GM19099 (cell line): Measurements from ENCODE around the gene KCNJ6.

Source experiments
- POLR2A ChIP-seq: IDR thresholded peaks from 3 replicates; pipeline ENCODE4 v1.6.1; 2011; ENCODE audit warnings: low read depth; ENCODE audit not compliant: insufficient read length; ENCODE audit errors: extremely low read depth

The KCNJ6 gene

GRCh38 chr21:37827913-37828312 is 88.3 kb downstream of the KCNJ6 start:
- no peak for TF ChIP-seq POLR2A

DNA sequence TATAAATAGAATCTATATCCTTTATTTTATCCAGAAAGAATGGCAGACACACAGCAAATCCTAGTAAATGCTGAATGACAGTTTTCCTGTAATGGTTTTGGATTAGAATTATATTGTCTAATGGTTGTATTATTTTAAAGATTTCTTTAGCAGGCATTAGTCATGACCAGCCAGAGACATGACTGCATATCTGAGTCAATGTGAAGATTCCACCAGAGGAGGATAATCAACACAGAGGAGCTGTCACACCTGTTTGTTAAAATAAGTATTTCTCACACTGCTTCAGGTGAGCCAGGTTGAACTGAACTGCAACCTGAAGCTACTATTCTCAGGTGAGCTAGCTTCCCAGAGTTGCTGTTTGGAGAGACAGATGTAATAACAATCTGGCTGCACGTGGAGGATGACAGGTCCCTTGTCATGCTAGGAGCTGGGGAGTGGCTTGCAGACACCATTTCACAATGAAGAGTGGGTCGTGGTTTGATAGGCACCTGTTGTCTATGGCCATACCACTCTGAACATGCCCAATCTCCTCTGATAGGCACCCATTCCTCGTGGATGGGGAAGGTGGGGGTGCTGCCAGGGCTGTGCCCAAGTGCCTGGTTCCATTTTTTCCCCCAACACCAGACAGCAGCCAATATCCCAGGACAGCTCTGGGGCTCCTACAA is 94.3 kb downstream of the KCNJ6 start:
- no peak for TF ChIP-seq POLR2A

DNA sequence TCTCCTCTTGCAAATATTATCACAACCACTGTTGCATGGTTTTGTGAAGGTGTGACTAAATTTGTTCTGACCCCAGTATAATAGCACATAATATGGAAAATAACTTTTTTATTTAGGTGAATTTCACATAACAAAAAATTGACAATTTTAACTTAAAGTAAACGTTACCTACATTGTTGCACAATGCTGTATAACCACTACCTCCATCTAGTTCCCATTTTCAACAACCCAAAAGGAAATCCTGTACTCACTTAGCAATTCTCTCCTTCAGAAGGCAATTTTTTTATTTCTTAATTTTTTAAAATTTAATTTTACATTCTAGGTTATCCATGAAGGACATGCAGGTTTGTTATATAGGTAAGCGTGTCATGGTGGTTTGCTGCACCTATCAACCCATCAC is 95.2 kb downstream of the KCNJ6 start:
- TF ChIP-seq POLR2A = no peak

DNA sequence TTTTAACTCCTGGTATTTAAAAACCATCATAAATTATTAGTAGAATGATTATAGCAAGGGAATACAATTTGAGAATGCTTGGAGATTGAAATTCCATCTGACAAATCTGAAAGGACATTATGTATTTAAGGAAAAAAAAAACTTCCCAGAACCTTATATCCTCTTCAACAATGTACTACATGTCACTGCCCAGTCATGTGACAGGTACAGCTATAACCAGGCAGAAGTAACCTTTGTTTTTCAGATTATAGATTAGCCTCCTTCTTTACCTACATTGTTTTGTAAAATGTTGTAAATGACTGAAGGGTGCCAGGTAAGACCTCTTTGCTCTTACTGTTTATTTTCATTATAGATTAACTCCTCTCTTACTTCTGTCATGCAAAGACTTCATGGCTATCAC is 96.9 kb downstream of the KCNJ6 start:
- TF ChIP-seq POLR2A = no peak

- no peak for TF ChIP-seq POLR2A
These were observed 99.0 kb downstream of the KCNJ6 start for GRCh38 chr21:37817242-37817641.

DNA sequence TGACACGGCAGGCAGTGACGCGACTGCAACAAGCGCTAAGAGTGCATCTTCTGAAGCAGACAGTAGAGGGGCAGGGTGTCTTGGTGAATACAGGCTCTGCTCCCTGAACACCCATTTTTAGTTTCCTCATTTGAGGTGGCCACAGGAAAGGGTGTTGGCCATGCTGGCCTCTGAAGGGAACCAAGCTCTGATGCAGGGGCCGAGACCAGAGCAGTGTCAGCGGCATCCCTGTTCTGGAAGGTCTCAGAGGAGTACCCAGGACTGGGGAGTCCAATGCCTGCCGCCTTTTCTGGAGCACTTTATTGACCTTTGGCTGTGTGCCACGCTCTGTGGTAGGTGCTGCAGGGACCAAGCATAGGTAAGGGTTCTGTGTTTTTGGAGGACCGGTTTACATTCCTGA is 100.4 kb downstream of the KCNJ6 start:
- no peak for TF ChIP-seq POLR2A

DNA sequence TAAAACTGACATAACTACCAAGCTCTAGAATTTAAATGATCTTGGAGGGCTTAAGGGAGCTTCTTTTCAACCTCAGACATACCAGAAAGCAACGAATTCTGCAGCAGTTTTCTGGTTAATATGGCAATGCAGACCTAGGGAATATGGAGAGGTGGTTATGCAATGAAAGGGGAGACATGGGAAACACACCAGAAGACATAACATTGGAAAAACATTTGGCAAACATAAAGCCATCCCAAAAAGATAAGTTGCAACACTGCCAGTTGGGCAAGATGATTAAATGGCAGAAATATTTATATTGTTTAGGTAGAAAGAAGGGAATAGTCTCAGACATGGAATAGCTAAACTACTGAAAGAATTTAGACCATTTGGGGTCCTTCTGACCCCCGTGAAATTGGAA is 104.5 kb downstream of the KCNJ6 start:
- TF ChIP-seq POLR2A = no peak

- no peak for TF ChIP-seq POLR2A
These were observed 108.0 kb downstream of the KCNJ6 start for GRCh38 chr21:37808261-37808660.

GRCh38 chr21:37805266-37805665 is 111.0 kb downstream of the KCNJ6 start:
- no peak for TF ChIP-seq POLR2A

- no peak for TF ChIP-seq POLR2A
These were observed 112.3 kb downstream of the KCNJ6 start for GRCh38 chr21:37804001-37804400.

- no peak for TF ChIP-seq POLR2A
These were observed 113.1 kb downstream of the KCNJ6 start for GRCh38 chr21:37803101-37803651.

- no peak for TF ChIP-seq POLR2A
These were observed 115.7 kb downstream of the KCNJ6 start for GRCh38 chr21:37800456-37801061.

DNA sequence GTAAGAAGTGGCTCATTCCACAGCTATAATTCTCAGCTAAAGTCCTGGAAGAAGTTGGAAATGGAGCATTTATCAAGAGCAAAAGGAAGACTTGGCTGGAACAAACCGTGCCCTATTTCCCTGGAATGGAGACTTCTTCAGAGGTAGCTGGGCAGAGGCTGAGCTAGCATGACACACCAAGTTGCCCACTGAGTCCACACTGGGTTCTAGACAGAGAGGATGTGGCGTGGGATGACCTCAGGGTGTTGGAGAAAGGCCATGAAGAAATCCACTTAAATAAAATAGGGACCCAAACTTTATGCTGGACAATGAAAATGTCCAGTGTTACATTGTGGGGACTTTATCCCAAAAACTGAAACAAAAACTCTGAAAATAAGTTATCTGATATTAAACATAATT is 116.2 kb downstream of the KCNJ6 start:
- no peak for TF ChIP-seq POLR2A

- TF ChIP-seq POLR2A = no peak
These were observed 116.8 kb downstream of the KCNJ6 start for GRCh38 chr21:37799211-37800056.

DNA sequence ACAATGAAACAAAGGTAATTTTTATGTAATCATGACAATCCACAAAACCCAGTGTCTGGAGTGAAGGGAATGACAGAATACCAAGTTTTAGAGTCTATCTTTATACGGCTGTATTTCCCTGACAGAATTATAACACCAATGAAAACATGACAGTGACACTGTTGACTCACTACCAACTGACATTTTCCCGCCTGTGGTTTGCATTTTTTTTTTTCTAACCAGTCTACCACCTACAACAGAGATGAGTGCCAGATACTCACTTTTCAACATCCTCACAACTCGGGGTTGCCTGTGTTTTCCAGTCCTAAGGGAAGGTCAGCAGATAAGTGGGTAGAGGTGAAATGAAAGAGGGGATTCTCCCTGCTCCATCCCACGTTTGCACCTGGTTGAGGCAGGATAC is 118.9 kb downstream of the KCNJ6 start:
- no peak for TF ChIP-seq POLR2A

DNA sequence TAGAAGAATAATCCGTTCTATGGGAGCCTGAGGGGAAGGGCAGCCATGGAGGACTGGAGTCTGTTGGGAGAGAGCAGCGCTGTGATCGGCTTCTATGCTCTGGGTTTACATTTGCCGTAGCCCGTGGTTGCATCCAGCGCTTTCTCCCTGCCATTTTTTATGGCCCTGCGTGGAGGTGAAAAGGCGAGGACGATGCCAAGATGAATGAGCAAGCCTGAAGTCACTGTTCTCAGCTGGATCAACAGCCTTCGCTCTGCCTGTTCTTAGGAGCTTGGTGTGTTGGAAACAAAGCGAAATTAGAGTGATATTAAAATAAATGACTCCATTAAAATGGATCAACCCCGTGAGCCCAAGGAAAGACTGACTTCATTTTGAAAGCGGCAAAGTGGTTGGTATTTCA is 120.2 kb downstream of the KCNJ6 start:
- TF ChIP-seq POLR2A = no peak
